NT2/D1 (cell line): ENCODE data around the gene HIP1R.

Experiments used
- SUZ12 ChIP-seq: IDR thresholded peaks from 2 replicates; pipeline ENCODE4 v1.6.1; 2011; ENCODE audit not compliant: insufficient read length, insufficient read depth; ENCODE audit errors: extremely low read depth
- YY1 ChIP-seq: IDR thresholded peaks from 2 replicates; pipeline ENCODE4 v1.6.1; 2011; ENCODE audit not compliant: insufficient read length, insufficient read depth
- ZNF274 ChIP-seq: IDR thresholded peaks from 2 replicates; pipeline ENCODE4 v1.6.1; 2011; ENCODE audit warnings: mild to moderate bottlenecking, low read depth, low read length

DNA sequence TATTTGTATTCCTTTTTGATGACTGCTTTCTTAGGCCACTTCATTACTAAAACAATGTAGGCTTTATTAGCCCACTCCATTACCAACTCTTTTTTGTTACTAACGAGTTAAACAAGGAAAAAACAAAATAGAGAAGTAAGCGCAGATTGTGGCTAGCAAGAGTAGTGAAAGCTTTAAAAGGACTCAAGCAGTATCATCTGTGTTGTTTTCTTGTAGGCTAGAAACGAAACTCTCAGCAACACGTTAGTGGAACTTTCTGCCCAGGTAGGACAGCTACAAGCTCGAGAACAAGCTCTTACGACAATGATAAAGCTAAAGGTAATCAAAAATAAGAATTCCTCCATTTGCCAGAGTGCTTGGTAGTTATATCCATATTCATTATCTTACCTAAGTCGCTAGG, 49.8 kb upstream of the HIP1R start:
- TF ChIP-seq SUZ12 (no peak), ZNF274 (no peak), YY1 (no peak)
